DOHH2 (cell line): ENCODE data around the gene NCOA5.

Experiments used
- CTCF ChIP-seq: fragments of 200-600 bp; sonication (generic); IDR thresholded peaks from one replicate; pipeline ENCODE4 v1.5.1; 2014; ENCODE audit warnings: antibody characterized with exemption, mild to moderate bottlenecking, low read depth, low read length; ENCODE audit not compliant: poor library complexity, severe bottlenecking
- EZH2phosphoT487 ChIP-seq: fragments of 200-600 bp; sonication (generic); IDR thresholded peaks from 2 replicates; pipeline ENCODE4 v1.6.1; 2017; ENCODE audit warnings: borderline replicate concordance, mild to moderate bottlenecking, antibody characterized with exemption, low read length, moderate library complexity, mixed read lengths

- TF ChIP-seq CTCF (no peak), EZH2phosphoT487 (no peak)
Measured at GRCh38 chr20:46083101-46083500, 6.7 kb downstream of the NCOA5 start.
